IPS-15b (cell line): Measurements from ENCODE around the gene NT5DC3.

Experiments used
- H3K27me3 ChIP-seq: one replicate; pipeline ENCODE4 v1.6.1; 2013; ENCODE audit warnings: low read length; ENCODE audit not compliant: control insufficient read depth, insufficient read depth
- H3K36me3 ChIP-seq: one replicate; pipeline ENCODE4 v1.6.1; 2013; ENCODE audit warnings: low read length; ENCODE audit not compliant: control insufficient read depth, insufficient read depth
- H3K4me1 ChIP-seq: one replicate; pipeline ENCODE4 v1.6.1; 2013; ENCODE audit warnings: mild to moderate bottlenecking, low read length; ENCODE audit not compliant: control insufficient read depth, insufficient read depth
- H3K4me3 ChIP-seq: one replicate; pipeline ENCODE4 v1.5.1; 2013; ENCODE audit warnings: low read depth, low read length
- H3K9ac ChIP-seq: one replicate; pipeline ENCODE4 v1.6.1; 2013; ENCODE audit warnings: low read depth, mild to moderate bottlenecking, low read length
- H3K9me3 ChIP-seq: one replicate; pipeline ENCODE4 v1.6.1; 2013; ENCODE audit warnings: mild to moderate bottlenecking, low read length; ENCODE audit not compliant: control insufficient read depth, insufficient read depth

The NT5DC3 gene

DNA sequence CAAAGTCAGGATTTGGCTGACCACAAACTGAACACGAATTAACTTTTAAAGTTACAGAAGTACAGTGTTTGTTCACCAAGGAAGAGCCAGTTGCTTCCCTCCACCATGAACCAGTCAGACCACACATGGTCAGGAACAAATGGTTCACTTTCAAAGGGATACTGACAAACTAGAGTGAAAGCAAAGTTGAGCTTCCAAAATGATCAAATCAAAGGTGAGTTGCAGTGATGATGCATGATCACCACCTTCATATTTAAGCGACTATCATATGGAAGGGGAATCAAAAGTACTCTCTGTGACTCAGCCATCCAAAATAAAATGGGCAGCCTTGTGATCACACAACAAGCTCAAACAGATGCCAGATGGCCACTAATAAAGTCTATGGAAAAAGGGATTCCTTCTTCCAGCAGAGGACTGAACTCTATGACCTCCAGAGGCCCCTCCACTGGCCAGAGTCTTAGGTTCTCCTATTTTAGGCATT lies 13.1 kb downstream of the NT5DC3 start:
- Histone ChIP-seq H3K9me3 (no peaks in the 10 kb centered on the region), H3K9ac (no peak overlapping the region), H3K4me1 (no peaks in the 10 kb centered on the region), H3K36me3 (no peaks in the 10 kb centered on the region), H3K4me3 (no peak overlapping the region), H3K27me3 (no peaks in the 10 kb centered on the region)

DNA sequence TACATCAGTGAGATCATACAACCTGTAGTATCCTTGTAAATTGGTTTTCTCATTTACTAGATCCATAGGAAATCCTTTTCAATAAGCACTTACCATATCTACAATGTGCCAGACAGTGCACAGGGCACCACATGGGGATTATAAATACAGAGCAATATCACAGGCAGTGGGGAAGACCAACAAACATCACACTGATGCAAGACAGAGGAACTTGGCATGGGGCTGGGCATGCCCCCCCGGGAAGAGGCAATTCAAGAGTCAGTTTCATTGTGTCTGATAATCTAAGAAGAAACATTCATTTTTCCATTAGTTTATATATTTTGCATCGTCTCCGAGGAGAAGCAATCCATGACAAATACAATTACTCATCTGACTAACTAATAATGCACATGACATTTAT lies 16.2 kb downstream of the NT5DC3 start:
- Histone ChIP-seq H3K27me3 (no peaks in the 10 kb centered on the region), H3K9ac (no peak overlapping the region), H3K36me3 (no peaks in the 10 kb centered on the region), H3K4me1 (no peaks in the 10 kb centered on the region), H3K9me3 (peaks cover 2% of the 10 kb centered on the region), H3K4me3 (no peak overlapping the region)

DNA sequence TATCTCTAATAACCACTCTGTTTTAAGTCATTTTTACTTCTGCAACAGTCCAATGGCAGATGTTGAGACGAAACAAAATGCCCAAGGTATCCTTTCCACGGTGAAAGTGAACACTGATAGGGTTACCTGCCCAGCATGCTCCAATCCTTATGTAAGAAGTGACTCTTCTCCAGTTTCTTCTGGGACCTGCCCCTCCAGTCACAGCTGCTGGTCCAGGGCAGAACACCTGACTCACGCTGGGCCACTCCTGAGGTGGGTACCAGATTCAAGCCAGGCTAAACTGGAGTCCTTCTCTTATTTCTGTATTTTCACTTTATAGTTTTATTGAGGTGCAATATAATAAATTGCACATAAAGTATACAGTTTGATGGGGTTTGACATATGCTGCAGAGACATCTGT lies 16.7 kb downstream of the NT5DC3 start:
- H3K36me3 ChIP-seq, result no peaks in the 10 kb centered on the region
- H3K9ac ChIP-seq, result no peak overlapping the region
- no peaks in the 10 kb centered on the region for H3K27me3 ChIP-seq
- peaks cover 2% of the 10 kb centered on the region for H3K9me3 ChIP-seq
- no peaks in the 10 kb centered on the region for H3K4me1 ChIP-seq
- no peak overlapping the region for H3K4me3 ChIP-seq

DNA sequence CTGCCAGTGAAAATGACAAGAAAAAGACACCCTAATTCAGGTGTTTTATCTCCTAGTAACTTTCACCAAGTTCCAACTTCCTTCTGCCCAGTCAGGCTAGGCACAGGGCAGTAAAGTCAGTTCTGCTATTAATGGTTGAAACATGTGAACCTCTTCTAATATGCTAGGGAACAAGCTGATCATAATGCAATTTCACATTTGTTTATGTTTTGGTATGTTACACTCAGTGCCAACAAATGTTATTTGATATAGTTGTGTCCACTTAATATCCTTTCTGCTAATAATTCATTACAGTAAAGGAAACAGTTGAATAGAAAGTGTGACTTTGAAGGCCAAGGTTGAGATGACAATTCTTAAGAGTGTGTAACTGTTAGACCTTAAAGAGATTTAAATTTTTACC lies 17.2 kb downstream of the NT5DC3 start:
- H3K36me3 ChIP-seq, result no peaks in the 10 kb centered on the region
- no peaks in the 10 kb centered on the region for H3K27me3 ChIP-seq
- no peaks in the 10 kb centered on the region for H3K4me1 ChIP-seq
- no peak overlapping the region for H3K9ac ChIP-seq
- no peak overlapping the region for H3K4me3 ChIP-seq
- peaks cover 2% of the 10 kb centered on the region for H3K9me3 ChIP-seq

DNA sequence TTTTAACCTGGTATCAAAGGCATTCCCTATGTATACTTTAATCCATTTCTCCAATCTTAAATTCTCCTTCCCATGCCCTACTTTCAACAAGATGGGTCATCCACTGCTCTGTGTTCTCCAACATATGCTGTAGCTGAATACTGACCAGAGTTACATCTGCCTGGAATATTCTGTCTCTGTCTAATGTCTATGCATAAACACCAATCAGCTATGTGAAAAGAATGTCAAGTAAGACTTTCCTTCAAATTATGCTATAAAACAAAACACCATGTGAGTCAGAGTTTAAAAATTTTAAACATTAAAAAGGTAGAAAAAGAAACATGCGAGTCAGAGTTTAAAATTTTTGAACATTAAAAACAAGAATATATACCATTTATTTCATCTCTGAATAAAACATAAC lies 19.3 kb downstream of the NT5DC3 start:
- Histone ChIP-seq H3K4me1 (no peaks in the 10 kb centered on the region), H3K4me3 (no peak overlapping the region), H3K36me3 (no peaks in the 10 kb centered on the region), H3K9me3 (peaks cover 2% of the 10 kb centered on the region), H3K9ac (no peak overlapping the region), H3K27me3 (no peaks in the 10 kb centered on the region)

DNA sequence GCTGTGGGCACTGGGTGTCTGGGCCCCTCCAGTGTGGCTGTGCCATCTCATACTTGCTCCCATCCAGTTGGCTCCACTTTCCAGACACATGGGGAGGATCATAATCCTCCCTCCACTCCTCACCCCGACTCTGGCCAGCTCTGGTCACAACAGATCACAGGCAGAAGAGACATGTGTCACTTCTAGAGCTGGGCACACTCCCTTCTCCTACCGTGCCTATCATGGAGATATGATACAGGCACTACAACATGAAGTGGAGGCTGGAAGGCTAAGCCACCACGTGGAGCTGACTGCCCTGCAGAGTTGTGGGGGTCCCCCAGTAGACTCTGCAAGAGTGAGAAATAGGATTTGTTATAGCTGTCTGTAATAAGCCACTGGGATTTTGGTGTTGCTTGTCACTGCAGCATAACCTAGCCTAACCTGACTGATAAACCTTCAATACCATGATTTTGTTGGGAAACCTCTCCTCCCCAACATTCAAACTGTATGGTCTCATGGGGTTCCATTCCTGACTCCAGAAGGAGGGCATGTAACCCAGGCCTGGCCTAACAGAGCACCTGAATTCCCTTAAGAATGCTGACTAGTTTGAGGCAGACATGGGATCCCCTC lies 20.0 kb downstream of the NT5DC3 start:
- Histone ChIP-seq H3K27me3 (no peaks in the 10 kb centered on the region), H3K4me1 (no peaks in the 10 kb centered on the region), H3K9me3 (peaks cover 2% of the 10 kb centered on the region), H3K9ac (no peak overlapping the region), H3K36me3 (no peaks in the 10 kb centered on the region), H3K4me3 (no peak overlapping the region)

DNA sequence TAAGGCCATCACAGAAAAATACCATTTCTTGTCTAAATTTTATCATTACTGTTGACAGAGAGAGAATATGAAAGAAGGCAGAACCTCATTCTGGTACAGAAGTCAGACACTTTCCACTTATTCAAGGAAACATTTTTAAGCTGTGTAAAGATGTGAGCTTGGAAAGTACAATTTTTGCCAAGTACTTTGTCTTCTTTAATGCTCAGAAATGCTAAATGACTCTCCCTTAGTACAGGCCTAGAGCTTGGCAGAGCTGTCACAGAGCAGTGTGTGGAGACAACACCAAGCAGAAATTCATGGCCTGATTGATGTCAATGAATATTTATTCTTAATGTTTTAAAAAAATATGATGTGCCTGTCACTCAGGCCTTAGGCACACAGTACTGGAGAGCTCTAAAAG lies 20.7 kb downstream of the NT5DC3 start:
- no peak overlapping the region for H3K4me3 ChIP-seq
- H3K9me3 ChIP-seq, result peaks cover 2% of the 10 kb centered on the region
- no peaks in the 10 kb centered on the region for H3K36me3 ChIP-seq
- H3K4me1 ChIP-seq, result no peaks in the 10 kb centered on the region
- no peaks in the 10 kb centered on the region for H3K27me3 ChIP-seq
- H3K9ac ChIP-seq, result no peak overlapping the region

DNA sequence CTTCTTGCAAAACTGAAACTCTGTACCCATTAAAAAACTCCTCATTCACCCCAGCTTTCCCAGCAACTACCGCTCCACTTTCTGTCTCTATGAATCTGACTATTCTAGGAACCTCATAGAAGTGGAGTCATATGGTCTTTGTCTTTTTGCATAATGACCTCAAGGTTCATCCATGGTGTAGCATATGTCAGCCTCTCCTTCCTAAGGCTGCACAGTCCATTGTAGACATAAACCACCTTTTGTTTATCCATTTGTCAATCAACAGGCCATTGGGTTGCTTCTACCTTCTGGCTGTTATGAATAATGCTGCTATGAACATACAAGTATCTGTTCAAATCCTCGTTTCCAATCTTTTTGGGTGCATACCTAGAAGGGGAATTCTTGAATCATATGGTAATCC lies 21.1 kb downstream of the NT5DC3 start:
- H3K9me3 ChIP-seq, result peaks cover 2% of the 10 kb centered on the region
- H3K4me1 ChIP-seq, result no peaks in the 10 kb centered on the region
- H3K36me3 ChIP-seq, result no peaks in the 10 kb centered on the region
- H3K4me3 ChIP-seq, result no peak overlapping the region
- H3K9ac ChIP-seq, result no peak overlapping the region
- no peaks in the 10 kb centered on the region for H3K27me3 ChIP-seq

DNA sequence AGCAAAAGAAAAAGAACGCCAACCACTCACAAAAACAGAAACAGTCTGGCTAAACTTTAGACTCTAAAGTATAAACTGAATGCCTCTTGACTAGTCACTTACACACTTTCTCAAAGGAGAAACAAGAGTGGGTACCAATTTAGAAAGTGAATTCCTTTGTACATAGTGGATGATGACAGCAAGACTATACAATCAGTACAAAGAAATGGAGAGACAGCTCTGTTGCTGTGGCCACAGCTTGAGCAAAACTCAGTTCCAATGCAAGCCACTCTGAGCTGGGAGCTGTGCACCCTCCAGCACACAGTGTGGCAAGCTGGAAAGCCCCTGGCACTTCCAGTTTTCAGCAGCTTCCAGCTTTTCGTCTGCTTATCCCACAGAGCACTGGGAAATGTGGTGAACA lies 21.7 kb downstream of the NT5DC3 start:
- Histone ChIP-seq H3K36me3 (no peaks in the 10 kb centered on the region), H3K4me1 (no peaks in the 10 kb centered on the region), H3K4me3 (no peak overlapping the region), H3K9me3 (peaks cover 2% of the 10 kb centered on the region), H3K27me3 (no peaks in the 10 kb centered on the region), H3K9ac (no peak overlapping the region)

DNA sequence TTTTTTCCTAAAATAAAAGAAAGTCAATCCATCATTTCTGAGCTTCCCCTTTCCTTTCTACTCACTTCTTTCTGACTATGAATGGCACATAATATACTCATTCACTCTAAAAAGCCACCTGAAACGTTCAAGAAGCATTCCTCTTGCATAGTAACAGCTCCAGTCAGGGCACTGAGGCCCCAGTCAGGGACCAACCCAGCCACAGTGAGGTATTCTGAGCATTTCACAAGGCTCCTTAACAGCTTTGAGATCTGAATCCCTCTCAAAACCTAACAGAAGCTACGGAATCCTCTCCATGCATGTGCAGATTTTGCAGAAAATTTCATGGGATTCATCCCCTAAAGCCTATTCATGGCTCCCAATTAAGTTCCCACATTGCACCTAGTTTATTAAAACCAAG lies 23.2 kb downstream of the NT5DC3 start:
- Histone ChIP-seq H3K4me3 (no peak overlapping the region), H3K9ac (no peak overlapping the region), H3K36me3 (no peaks in the 10 kb centered on the region), H3K4me1 (no peaks in the 10 kb centered on the region), H3K9me3 (peaks cover 2% of the 10 kb centered on the region), H3K27me3 (no peaks in the 10 kb centered on the region)

DNA sequence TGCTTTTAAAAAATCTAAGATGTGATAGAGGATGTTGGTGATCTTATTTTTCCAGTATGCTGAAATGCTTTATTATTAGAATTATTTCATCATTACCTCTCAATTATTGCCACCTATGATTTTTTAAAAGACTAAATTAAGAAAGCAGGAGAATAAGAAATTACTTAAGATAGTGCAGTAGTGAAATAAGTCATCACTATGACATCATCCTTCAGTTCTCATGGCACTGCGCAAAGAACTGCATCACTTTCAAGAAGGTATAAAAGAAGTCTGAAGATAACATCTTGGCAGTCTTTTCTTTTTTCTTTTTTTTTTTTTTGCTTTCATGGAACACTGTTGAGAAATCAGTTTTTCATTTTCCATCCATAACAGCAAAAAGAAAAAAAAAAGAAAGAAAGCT lies 24.4 kb downstream of the NT5DC3 start:
- H3K9me3 ChIP-seq, result peaks cover 2% of the 10 kb centered on the region

DNA sequence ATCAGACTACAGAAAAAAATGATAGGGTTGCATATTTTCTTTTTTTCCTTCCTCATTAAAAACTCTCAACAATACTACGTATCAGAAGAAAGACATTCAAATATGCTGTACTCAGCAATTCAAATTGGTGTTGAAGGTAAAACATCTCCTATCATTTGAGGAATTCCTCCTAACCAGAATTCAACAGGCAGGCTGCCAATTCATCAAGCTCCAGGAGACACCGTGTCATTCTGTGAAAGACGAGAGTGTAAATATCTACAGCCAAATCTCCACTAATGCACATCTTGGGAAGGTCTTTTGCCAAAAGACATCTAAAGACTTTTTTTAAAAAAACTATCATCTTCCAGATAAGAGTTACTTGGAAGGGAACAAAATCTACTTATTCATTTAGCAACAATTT lies 26.6 kb downstream of the NT5DC3 start:
- no peak overlapping the region for H3K4me3 ChIP-seq
- no peaks in the 10 kb centered on the region for H3K27me3 ChIP-seq
- no peaks in the 10 kb centered on the region for H3K4me1 ChIP-seq
- H3K9ac ChIP-seq, result no peak overlapping the region
- H3K9me3 ChIP-seq, result no peaks in the 10 kb centered on the region
- peaks cover 2% of the 10 kb centered on the region for H3K36me3 ChIP-seq

More for the DNA sequence above, 24.4 kb downstream of the NT5DC3 start:
- H3K36me3 ChIP-seq, result no peaks in the 10 kb centered on the region
- no peaks in the 10 kb centered on the region for H3K27me3 ChIP-seq
- no peak overlapping the region for H3K9ac ChIP-seq
- H3K4me1 ChIP-seq, result no peaks in the 10 kb centered on the region
- H3K4me3 ChIP-seq, result no peak overlapping the region
